IPS DF 4.7 (cell line): ENCODE data around the gene PLEKHG4B.
"Not testable (repeated sequence)": the region's sequence is repeated elsewhere in the genome, so short reads cannot be mapped to it uniquely, and the experiment has no call there.

Source experiments
- DNase-seq: peaks from one replicate; pipeline ENCODE4 v3.0.0-alpha.2; 2013; ENCODE audit warnings: low spot score; ENCODE audit errors: extremely low read depth

The PLEKHG4B gene

GRCh38 chr5:93221-93980 is 1.4 kb downstream of the PLEKHG4B start:
- DNase-seq: no peak

- DNase-seq: no peak
Observed at GRCh38 chr5:94113-94892, 2.3 kb downstream of the PLEKHG4B start.

- DNase-seq: no peak
Observed at GRCh38 chr5:95241-95980, 3.4 kb downstream of the PLEKHG4B start.

- DNase-seq: no peak
Observed at GRCh38 chr5:96976-97660, 5.2 kb downstream of the PLEKHG4B start.

- no peak for DNase-seq
Observed at GRCh38 chr5:99815-100214, 7.8 kb downstream of the PLEKHG4B start.

GRCh38 chr5:102411-103043 is 10.6 kb downstream of the PLEKHG4B start:
- no peak for DNase-seq

- DNase-seq: not testable (repeated sequence)
Observed at GRCh38 chr5:104106-104505, 12.1 kb downstream of the PLEKHG4B start.

- DNase-seq: no peak
Observed at GRCh38 chr5:104778-105296, 12.9 kb downstream of the PLEKHG4B start.

GRCh38 chr5:105504-106070 is 13.6 kb downstream of the PLEKHG4B start:
- no peak for DNase-seq

GRCh38 chr5:106587-106986 is 14.6 kb downstream of the PLEKHG4B start:
- DNase-seq: no peak

GRCh38 chr5:107526-107925 is 15.6 kb downstream of the PLEKHG4B start:
- DNase-seq: no peak

- no peak for DNase-seq
Observed at GRCh38 chr5:109826-110225, 17.9 kb downstream of the PLEKHG4B start.

- no peak for DNase-seq
Observed at GRCh38 chr5:110270-110888, 18.4 kb downstream of the PLEKHG4B start.

- no peak for DNase-seq
Observed at GRCh38 chr5:111171-111570, 19.2 kb downstream of the PLEKHG4B start.

GRCh38 chr5:119486-120097 is 27.6 kb downstream of the PLEKHG4B start:
- DNase-seq: no peak

GRCh38 chr5:121432-121831 is 29.5 kb downstream of the PLEKHG4B start:
- DNase-seq: no peak

GRCh38 chr5:125815-126214 is 33.8 kb downstream of the PLEKHG4B start:
- DNase-seq: no peak

- no peak for DNase-seq
Observed at GRCh38 chr5:126806-127205, 34.8 kb downstream of the PLEKHG4B start.

GRCh38 chr5:127886-128285 is 35.9 kb downstream of the PLEKHG4B start:
- no peak for DNase-seq

- DNase-seq: no peak
Observed at GRCh38 chr5:128446-128845, 36.5 kb downstream of the PLEKHG4B start.
